Measurements from ENCODE around the gene AFAP1L1. TPM values are rescaled to one million over a fixed set of nuclear protein-coding genes. Genes with fewer than 3 reads are reported as not detected.

The AFAP1L1 gene
- total and polyA plus RNA-seq, 9 of the 15 experiments (the other 6 are each of a cell fraction or from before 2014, with no cell fraction given): 0.01 to 0.12 (median 0.03) TPM; not detected in 4

- H3K9me1 ChIP-seq (ENCODE audit: control insufficient read depth, insufficient read depth, low read length): no peaks in the 10 kb centered on the region
- no peaks in the 10 kb centered on the region for H4K20me1 ChIP-seq (replicated peaks; ENCODE audit: control insufficient read depth, insufficient read depth, low read length)
- intact Hi-C loops (cut with micrococcal nuclease) (no loop called here), in situ Hi-C loops (cut with MboI) (no loop called here)
- H3K9ac ChIP-seq (ENCODE audit: insufficient read depth in 1 of 2, low read depth in 2 of 2, low read length in 2 of 2): no peak overlapping the region
- no peak overlapping the region for H3K4me2 ChIP-seq (ENCODE audit: insufficient read depth, low read length)
- POLR2A ChIA-PET: interaction anchor here (0.6 to 2.8 kb wide), 5 partner anchors 11 to 145 kb away, joined by 3 to 11 read pairs (median 3); partner anchors contain the start of gene GRPEL2
- no peak overlapping the region for H3K4me3 ChIP-seq
- H3K27ac ChIP-seq (ENCODE audit: extremely low read depth, low read depth, low read length): no peak overlapping the region
- CTCF ChIA-PET (ENCODE audit: low intra/inter-chr PET ratio): no interaction called here
- WGBS (ENCODE audit: insufficient coverage, low coverage, missing lambda C conversion rate): 21% methylated on average over 2 of the region's 2 CpGs
- BruUV-seq (replicated peaks): no TSS peak
- no peaks in the 10 kb centered on the region for H3K79me2 ChIP-seq (ENCODE audit: control insufficient read depth, insufficient read depth, low read length)
- no peaks in the 10 kb centered on the region for H3K9me3 ChIP-seq (replicated peaks; ENCODE audit: control insufficient read depth, insufficient read depth, low read depth, low read length)
- H3K36me3 ChIP-seq (ENCODE audit: control insufficient read depth, insufficient read depth, low read length): no peaks in the 10 kb centered on the region
- no peak for FAIRE-seq
- peaks cover 0 to 5% of the 10 kb centered on the region in 2 experiments; a peak in 1 of 5 replicates for H3K27me3 ChIP-seq (ENCODE audit: control insufficient read depth in 2 of 2, insufficient read depth in 2 of 2, low read length in 2 of 2)
- ATAC-seq: no peak
- no peaks in the 10 kb centered on the region for H3K4me1 ChIP-seq (replicated peaks in 1 of 2; ENCODE audit: control insufficient read depth in 2 of 2, insufficient read depth in 2 of 2, low read length in 2 of 2)
- H2AFZ ChIP-seq (ENCODE audit: low read depth, low read length): no peak overlapping the region
- no peak for DNase-seq (ENCODE audit: extremely low read depth in 1 of 4, low spot score in 3 of 4)
- TF ChIP-seq MTA1 (IDR thresholded peaks at IDR 0.05; ENCODE audit: borderline replicate concordance) (no peak), HDAC6 (IDR thresholded peaks at IDR 0.05; ENCODE audit: low read depth, low read length) (no peak), MAFK (IDR thresholded peaks at IDR 0.05; ENCODE audit: low read length) (no peak), CEBPZ (IDR thresholded peaks at IDR 0.05; ENCODE audit: borderline replicate concordance, low read depth, low read length) (no peak), LEF1 (IDR thresholded peaks at IDR 0.05) (no peak), ZNF354B (CRISPR knock-in tag; IDR thresholded peaks at IDR 0.05) (no peak), DDX20 (tag; IDR thresholded peaks at IDR 0.05; ENCODE audit: low read depth) (no peak), MECOM (CRISPR knock-in tag; IDR thresholded peaks at IDR 0.05) (no peak), HMBOX1 (IDR thresholded peaks at IDR 0.05) (no peak), ZNF3 (CRISPR knock-in tag; IDR thresholded peaks at IDR 0.05) (no peak), DIDO1 (tag; IDR thresholded peaks at IDR 0.05; ENCODE audit: low read depth) (no peak), ZNF717 (CRISPR knock-in tag; IDR thresholded peaks at IDR 0.05) (no peak), ZNF699 (CRISPR knock-in tag; IDR thresholded peaks at IDR 0.05; ENCODE audit: insufficient replicate concordance) (no peak), ZNF398 (CRISPR knock-in tag; IDR thresholded peaks at IDR 0.05) (no peak), FOXJ3 (CRISPR knock-in tag; IDR thresholded peaks at IDR 0.05) (no peak), ZBTB7A (IDR thresholded peaks at IDR 0.05; ENCODE audit: borderline replicate concordance, control insufficient read depth, low read depth, low read length) (no peak)
Measured at GRCh38 chr5:149333711-149334443, 62.2 kb downstream of the AFAP1L1 start.

Data from K562 (cell line).